ENCODE results near the gene BIRC3.

- TF ChIP-seq, protein P1, sequence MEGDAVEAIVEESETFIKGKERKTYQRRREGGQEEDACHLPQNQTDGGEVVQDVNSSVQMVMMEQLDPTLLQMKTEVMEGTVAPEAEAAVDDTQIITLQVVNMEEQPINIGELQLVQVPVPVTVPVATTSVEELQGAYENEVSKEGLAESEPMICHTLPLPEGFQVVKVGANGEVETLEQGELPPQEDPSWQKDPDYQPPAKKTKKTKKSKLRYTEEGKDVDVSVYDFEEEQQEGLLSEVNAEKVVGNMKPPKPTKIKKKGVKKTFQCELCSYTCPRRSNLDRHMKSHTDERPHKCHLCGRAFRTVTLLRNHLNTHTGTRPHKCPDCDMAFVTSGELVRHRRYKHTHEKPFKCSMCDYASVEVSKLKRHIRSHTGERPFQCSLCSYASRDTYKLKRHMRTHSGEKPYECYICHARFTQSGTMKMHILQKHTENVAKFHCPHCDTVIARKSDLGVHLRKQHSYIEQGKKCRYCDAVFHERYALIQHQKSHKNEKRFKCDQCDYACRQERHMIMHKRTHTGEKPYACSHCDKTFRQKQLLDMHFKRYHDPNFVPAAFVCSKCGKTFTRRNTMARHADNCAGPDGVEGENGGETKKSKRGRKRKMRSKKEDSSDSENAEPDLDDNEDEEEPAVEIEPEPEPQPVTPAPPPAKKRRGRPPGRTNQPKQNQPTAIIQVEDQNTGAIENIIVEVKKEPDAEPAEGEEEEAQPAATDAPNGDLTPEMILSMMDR (IDR thresholded peaks at IDR 0.05), result no peak
- no peak for TF ChIP-seq POLR2AphosphoS5 (IDR thresholded peaks at IDR 0.05; ENCODE audit: insufficient read depth in 1 of 2, low read depth in 1 of 2)
- no peak for TF ChIP-seq POLR2A (IDR thresholded peaks at IDR 0.05)
Observed at GRCh38 chr11:102331341-102331740, 14.1 kb downstream of the BIRC3 start.

All from vagina (tissue), 2 donors.